ENCODE results near the gene SDK1.
"Not testable (repeated sequence)": the region's sequence is repeated elsewhere in the genome, so short reads cannot be mapped to it uniquely, and the experiment has no call there.

Gene SDK1

DNA sequence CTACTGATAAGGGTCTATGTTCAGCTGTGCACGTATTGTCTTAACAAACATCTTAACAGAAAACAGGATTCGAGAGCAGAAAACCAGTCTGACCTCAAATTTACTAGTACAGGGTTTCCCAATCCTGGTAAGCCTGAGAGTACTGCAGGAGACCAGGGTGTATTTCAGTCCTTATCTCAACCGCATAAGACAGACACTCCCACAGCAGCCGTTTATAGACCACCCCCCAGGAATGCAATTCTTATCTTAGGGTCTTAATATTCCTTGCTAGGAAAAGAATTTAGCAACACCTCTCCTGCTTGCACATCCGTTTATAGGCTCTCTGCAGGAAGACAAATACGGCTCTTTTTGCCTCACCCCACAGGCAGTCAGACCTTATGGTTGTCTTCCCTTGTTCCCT lies 277.3 kb downstream of the SDK1 start:
- DNase-seq (ENCODE audit: low read depth): no peak
- TF ChIP-seq, protein P1, sequence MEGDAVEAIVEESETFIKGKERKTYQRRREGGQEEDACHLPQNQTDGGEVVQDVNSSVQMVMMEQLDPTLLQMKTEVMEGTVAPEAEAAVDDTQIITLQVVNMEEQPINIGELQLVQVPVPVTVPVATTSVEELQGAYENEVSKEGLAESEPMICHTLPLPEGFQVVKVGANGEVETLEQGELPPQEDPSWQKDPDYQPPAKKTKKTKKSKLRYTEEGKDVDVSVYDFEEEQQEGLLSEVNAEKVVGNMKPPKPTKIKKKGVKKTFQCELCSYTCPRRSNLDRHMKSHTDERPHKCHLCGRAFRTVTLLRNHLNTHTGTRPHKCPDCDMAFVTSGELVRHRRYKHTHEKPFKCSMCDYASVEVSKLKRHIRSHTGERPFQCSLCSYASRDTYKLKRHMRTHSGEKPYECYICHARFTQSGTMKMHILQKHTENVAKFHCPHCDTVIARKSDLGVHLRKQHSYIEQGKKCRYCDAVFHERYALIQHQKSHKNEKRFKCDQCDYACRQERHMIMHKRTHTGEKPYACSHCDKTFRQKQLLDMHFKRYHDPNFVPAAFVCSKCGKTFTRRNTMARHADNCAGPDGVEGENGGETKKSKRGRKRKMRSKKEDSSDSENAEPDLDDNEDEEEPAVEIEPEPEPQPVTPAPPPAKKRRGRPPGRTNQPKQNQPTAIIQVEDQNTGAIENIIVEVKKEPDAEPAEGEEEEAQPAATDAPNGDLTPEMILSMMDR (IDR thresholded peaks at IDR 0.05; ENCODE audit: low read depth, low read length, missing control alignments): no peak
- no peak overlapping the region for H3K4me3 ChIP-seq (ENCODE audit: low read depth, low read length)

DNA sequence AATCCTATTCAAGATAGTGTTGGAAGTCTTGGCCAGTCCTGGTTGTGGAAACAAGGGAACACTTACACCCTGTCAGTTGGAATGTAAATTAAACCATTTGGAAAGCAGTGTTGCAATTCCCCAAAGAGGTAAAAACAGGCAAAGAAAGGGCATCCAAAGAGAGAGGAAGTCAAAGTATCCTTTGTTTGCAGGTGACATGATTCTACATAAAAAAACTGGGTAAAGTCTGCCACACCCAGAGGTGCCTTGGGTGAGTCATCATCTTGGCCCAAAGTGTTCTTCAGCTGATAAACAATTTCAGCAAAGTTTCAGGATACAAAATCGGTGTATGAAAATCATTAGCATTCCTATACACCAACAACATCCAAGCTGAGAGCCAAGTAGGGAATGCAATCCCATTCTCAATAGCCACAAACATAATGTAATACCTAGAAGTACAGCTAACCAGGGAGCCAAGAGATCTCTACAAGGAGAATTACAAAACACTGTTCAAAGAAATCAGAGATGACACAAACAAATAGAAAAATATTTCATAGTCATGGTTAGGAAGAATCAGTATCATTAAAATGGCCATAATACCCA lies 278.7 kb downstream of the SDK1 start:
- TF ChIP-seq, protein P1 (IDR thresholded peaks at IDR 0.05; ENCODE audit: low read depth, low read length, missing control alignments): no peak
- no peak for DNase-seq (ENCODE audit: low read depth)
- H3K4me3 ChIP-seq (ENCODE audit: low read depth, low read length): no peak overlapping the region

DNA sequence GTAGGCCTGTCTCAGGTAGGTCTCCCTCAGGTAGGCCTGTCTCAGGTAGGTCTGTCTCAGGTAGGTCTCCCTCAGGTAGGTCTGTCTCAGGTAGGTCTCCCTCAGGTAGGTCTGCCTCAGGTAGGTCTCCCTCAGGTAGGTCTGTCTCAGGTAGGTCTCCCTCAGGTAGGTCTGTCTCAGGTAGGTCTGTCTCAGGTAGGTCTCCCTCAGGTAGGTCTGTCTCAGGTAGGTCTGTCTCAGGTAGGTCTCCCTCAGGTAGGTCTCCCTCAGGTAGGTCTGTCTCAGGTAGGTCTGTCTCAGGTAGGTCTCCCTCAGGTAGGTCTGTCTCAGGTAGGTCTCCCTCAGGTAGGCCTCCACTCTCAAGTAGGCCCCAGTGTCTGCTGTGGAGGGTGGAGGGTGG lies 281.1 kb downstream of the SDK1 start:
- DNase-seq (ENCODE audit: low read depth): not testable (repeated sequence)

DNA sequence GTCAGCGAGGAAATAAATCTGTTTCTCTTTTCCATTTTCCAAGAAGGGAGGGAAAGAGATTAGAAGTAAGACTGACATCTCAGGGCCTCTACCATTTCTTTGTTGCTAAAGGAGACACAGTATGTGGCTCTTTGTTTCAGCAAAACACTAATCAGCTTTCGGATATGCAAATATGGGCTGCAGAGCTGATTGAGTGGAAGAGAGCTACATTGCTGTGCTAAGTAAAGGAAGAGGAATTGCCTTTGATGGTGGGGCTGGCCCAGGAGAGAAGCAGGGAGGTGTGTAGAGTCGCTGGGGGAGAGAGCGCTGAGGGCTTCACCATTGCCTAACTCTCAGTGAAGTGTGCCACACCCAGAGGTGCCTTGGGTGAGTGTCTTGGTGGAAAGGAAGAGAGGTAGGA lies 284.8 kb downstream of the SDK1 start:
- H3K4me3 ChIP-seq (ENCODE audit: low read depth, low read length): no peak overlapping the region
- TF ChIP-seq, protein P1 (IDR thresholded peaks at IDR 0.05; ENCODE audit: low read depth, low read length, missing control alignments): no peak
- no peak for DNase-seq (ENCODE audit: low read depth)

More for the DNA sequence above, 281.1 kb downstream of the SDK1 start:
- not testable (repeated sequence) for H3K4me3 ChIP-seq (ENCODE audit: low read depth, low read length)

DNA sequence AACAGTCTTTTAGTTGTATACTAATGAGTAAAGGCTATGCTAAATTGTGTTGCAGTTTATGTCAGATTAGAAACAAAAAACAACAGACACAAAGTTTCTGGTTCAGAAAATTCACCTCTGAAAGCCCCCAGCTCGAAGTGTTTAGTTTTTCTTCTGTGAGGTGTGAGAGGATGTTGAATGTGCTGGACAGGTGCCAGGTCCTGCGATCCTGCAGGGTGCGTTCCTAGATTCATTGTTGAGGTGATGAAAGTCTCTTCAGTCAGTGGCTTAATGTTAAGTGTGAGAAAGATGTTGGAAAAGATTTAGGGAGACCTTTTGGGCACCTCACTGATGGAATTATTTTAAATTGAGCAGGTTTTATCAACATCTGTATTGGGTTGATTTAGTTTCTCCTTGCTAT lies 287.3 kb downstream of the SDK1 start:
- no peak for DNase-seq (ENCODE audit: low read depth)
- TF ChIP-seq, protein P1 (IDR thresholded peaks at IDR 0.05; ENCODE audit: low read depth, low read length, missing control alignments): no peak
- no peak overlapping the region for H3K4me3 ChIP-seq (ENCODE audit: low read depth, low read length)

DNA sequence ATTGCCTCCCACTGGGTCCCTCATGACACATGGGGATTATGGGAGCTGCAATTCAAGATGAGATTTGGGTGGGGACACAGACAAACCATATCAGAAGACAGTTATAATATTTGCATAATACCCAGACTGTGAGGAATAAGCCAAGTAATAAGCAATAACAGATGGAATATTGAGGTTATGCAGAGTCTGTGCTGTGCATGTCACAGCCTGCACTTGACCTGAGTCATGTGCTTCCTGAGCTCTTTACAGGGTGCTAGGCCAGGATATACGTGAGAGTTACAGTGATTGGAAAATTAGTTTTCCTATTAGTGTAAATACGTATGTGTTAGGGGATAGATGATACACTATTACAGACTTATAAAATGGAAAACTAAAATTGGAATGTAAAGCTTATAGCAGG lies 288.7 kb downstream of the SDK1 start:
- no peak overlapping the region for H3K4me3 ChIP-seq (ENCODE audit: low read depth, low read length)
- no peak for DNase-seq (ENCODE audit: low read depth)
- TF ChIP-seq, protein P1 (IDR thresholded peaks at IDR 0.05; ENCODE audit: low read depth, low read length, missing control alignments): no peak

DNA sequence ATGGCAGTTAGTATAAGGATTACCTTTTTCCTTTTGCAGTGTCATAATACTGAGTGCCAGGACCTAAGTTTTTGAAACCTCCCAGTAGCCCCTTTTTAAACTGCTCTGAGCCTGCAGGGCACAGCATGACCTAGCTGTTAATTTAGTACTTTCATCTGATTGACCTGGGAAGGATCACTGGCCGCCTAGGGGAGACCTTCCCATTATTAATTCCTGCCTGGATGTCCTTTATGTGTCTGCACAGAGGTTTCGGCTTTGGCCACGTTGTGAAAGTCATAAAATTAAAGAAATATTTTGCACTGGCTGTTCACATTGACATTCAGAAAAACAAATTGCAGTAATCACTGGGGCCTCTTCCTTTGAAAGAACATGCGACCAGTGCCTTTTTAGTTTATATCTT lies 290.2 kb downstream of the SDK1 start:
- H3K4me3 ChIP-seq (ENCODE audit: low read depth, low read length): no peak overlapping the region
- DNase-seq (ENCODE audit: low read depth): no peak
- TF ChIP-seq, protein P1 (IDR thresholded peaks at IDR 0.05; ENCODE audit: low read depth, low read length, missing control alignments): no peak
